Smooth muscle cell (in vitro differentiated cells): ENCODE measurements around the gene TRIM69. TPM values are rescaled to one million over a fixed set of nuclear protein-coding genes. Genes with fewer than 3 reads are reported as not detected.
"Not testable (repeated sequence)": the region's sequence is repeated elsewhere in the genome, so short reads cannot be mapped to it uniquely, and the experiment has no call there.

Source experiments
- DNase-seq: peaks from one replicate; lab custom pipeline; 2025; ENCODE audit not compliant: unreplicated experiment; lab: John Stamatoyannopoulos, UW
- H2AFZ ChIP-seq: fragments of 200-600 bp; sonication (generic); 2 replicates; pipeline ENCODE4 v1.6.0; 2016; ENCODE audit warnings: antibody characterized with exemption, low read depth, mild to moderate bottlenecking
- H3F3A ChIP-seq: fragments of 200-600 bp; sonication (generic); 2 replicates; pipeline ENCODE4 v1.6.0; 2017; ENCODE audit warnings: antibody characterized with exemption, low read depth
- H3K27ac ChIP-seq: fragments of 200-600 bp; sonication (generic); 2 replicates; pipeline ENCODE4 v1.5.1; 2016; ENCODE audit warnings: low read depth, mild to moderate bottlenecking
- H3K27me3 ChIP-seq: fragments of 200-600 bp; sonication (generic); 2 replicates; pipeline ENCODE4 v1.6.1; 2016; ENCODE audit warnings: low read depth, mild to moderate bottlenecking
- H3K36me3 ChIP-seq: fragments of 200-600 bp; sonication (generic); 2 replicates; pipeline ENCODE4 v1.5.1; 2016; ENCODE audit warnings: low read depth
- H3K4me1 ChIP-seq: fragments of 200-600 bp; sonication (generic); 2 replicates; pipeline ENCODE4 v1.5.1; 2016; ENCODE audit warnings: low read depth
- H3K4me2 ChIP-seq: fragments of 200-600 bp; sonication (generic); 2 replicates; pipeline ENCODE4 v1.6.0; 2016; ENCODE audit warnings: mild to moderate bottlenecking
- H3K4me3 ChIP-seq: fragments of 200-600 bp; sonication (generic); 2 replicates; pipeline ENCODE4 v1.5.1; 2016; ENCODE audit warnings: mild to moderate bottlenecking
- H3K79me2 ChIP-seq: fragments of 200-600 bp; sonication (generic); 2 replicates; pipeline ENCODE4 v1.6.0; 2016; ENCODE audit warnings: low read depth, mild to moderate bottlenecking
- H3K9ac ChIP-seq: fragments of 200-600 bp; sonication (generic); 2 replicates; pipeline ENCODE4 v1.6.0; 2016; ENCODE audit warnings: low read depth
- H3K9me3 ChIP-seq: fragments of 200-600 bp; sonication (generic); replicated peaks from 2 replicates; pipeline ENCODE4 v1.5.1; 2016; ENCODE audit warnings: low read depth
- H4K20me1 ChIP-seq: fragments of 200-600 bp; sonication (generic); 2 replicates; pipeline ENCODE4 v1.6.0; 2016; ENCODE audit warnings: low read depth
- WGBS: methylation state at CpG from one replicate; pipeline ENCODE4 v1.1.7; 2016; ENCODE audit warnings: low lambda C conversion rate; 5-methylcytosine and 5-hydroxymethylcytosine counted together
- polyA plus RNA-seq: library from polyadenylated mRNA; unstranded; fragments of >200 nt; fragmentation: Nextera tagmentation; extraction: Ambion mirVana; gene quantifications from 2 replicates; pipeline ENCODE4 v1.2.1, GENCODE V29; 2016
- total RNA-seq: library from RNA; depleted of rRNA; stranded (reverse); fragments of >200 nt; gene quantifications from 2 replicates; pipeline ENCODE4 v1.2.3, GENCODE V29; 2014
- TF ChIP-seq, protein P1 (sequence below): fragments of 200-600 bp; sonication (generic); IDR thresholded peaks from 2 replicates; pipeline ENCODE4 v1.5.1; 2017; ENCODE audit warnings: borderline replicate concordance, mild to moderate bottlenecking, antibody characterized with exemption; ENCODE audit not compliant: insufficient read depth, poor library complexity, severe bottlenecking

TRIM69 gene
- total and polyA plus RNA-seq, 2 experiments from 2014 or later = 4.2 to 4.8 TPM

DNA sequence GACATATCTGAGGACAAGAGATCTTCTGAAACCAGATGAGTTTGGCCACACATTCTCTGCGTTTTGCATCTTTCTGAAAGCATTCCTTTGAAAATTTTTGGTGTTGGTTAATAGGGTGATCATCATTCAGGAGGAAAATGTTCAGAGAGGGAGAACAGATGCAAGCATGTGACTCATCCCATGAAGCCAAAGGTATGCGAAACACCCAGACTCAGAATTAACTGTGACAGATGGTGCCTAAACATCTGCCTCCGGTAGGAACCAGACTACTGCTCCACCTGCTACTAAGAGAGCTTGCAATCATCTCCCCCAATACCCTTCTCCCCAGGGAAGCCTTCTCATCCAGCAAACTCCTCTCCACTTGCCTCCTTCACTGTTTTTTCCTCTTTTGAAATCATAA lies 46.2 kb downstream of the TRIM69 start:
- no peaks in the 10 kb centered on the region for H3K36me3 ChIP-seq
- TF ChIP-seq, protein P1, sequence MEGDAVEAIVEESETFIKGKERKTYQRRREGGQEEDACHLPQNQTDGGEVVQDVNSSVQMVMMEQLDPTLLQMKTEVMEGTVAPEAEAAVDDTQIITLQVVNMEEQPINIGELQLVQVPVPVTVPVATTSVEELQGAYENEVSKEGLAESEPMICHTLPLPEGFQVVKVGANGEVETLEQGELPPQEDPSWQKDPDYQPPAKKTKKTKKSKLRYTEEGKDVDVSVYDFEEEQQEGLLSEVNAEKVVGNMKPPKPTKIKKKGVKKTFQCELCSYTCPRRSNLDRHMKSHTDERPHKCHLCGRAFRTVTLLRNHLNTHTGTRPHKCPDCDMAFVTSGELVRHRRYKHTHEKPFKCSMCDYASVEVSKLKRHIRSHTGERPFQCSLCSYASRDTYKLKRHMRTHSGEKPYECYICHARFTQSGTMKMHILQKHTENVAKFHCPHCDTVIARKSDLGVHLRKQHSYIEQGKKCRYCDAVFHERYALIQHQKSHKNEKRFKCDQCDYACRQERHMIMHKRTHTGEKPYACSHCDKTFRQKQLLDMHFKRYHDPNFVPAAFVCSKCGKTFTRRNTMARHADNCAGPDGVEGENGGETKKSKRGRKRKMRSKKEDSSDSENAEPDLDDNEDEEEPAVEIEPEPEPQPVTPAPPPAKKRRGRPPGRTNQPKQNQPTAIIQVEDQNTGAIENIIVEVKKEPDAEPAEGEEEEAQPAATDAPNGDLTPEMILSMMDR = no peak
- DNase-seq = no peak
- H3K27me3 ChIP-seq = no peaks in the 10 kb centered on the region
- no peaks in the 10 kb centered on the region for H3F3A ChIP-seq
- H2AFZ ChIP-seq = no peak overlapping the region
- no peaks in the 10 kb centered on the region for H4K20me1 ChIP-seq
- 72% methylated on average over 3 of the region's 3 CpGs for WGBS
- H3K79me2 ChIP-seq = no peaks in the 10 kb centered on the region
- no peak overlapping the region for H3K4me3 ChIP-seq
- no peak overlapping the region for H3K27ac ChIP-seq
- no peak overlapping the region for H3K4me2 ChIP-seq
- H3K9ac ChIP-seq = no peak overlapping the region
- H3K4me1 ChIP-seq = no peaks in the 10 kb centered on the region
- H3K9me3 ChIP-seq = no peaks in the 10 kb centered on the region

DNA sequence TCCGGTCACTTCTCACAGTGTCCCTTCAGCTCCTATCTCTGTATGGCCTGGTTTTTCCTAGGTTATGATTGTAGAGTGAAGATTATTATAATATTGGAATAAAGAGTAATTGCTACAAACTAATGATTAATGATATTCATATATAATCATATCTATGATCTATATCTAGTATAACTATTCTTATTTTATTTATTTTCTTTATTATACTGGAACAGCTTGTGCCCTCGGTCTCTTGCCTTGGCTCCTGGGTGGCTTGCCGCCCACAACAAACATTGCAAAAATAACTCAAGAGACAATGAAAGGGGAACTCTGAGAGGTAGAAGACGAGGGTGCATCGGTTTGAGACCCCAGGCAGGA lies 48.6 kb downstream of the TRIM69 start:
- Histone ChIP-seq H3K9ac (peak overlapping the region; percentile 97), H3K4me3 (peak overlapping the region; percentile 95)
- H3K4me1 ChIP-seq, H3K36me3 ChIP-seq, H3F3A ChIP-seq, H4K20me1 ChIP-seq, H3K27ac ChIP-seq, H3K4me2 ChIP-seq, DNase-seq, H2AFZ ChIP-seq, H3K27me3 ChIP-seq, H3K9me3 ChIP-seq, H3K79me2 ChIP-seq: not testable (repeated sequence)
- 69% methylated on average over 5 of the region's 5 CpGs for WGBS

DNA sequence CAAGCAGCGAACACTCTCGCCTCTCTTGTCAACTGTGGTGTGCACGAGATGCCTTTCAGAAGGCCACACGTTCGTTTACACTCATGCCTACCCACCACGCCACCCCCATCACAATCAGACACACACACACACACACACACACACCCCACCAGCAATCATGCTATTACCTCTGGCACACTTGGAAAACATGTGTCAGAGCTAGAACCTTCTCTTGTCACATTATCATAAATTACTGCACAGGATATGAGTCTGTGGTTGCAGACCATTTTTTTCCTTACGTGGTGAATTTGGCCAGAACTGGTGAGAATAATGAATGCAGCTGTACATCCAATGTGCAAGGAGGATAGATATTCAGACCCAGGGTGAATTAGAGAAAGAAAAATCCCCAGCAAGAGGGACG lies 52.4 kb downstream of the TRIM69 start:
- no peaks in the 10 kb centered on the region for H3K79me2 ChIP-seq
- H3K27ac ChIP-seq = no peak overlapping the region
- no peaks in the 10 kb centered on the region for H3K4me1 ChIP-seq
- no peaks in the 10 kb centered on the region for H3F3A ChIP-seq
- no peak overlapping the region for H3K4me3 ChIP-seq
- WGBS = 59% methylated on average over 8 of the region's 8 CpGs
- no peaks in the 10 kb centered on the region for H3K9me3 ChIP-seq
- H3K9ac ChIP-seq = no peak overlapping the region
- H2AFZ ChIP-seq = no peak overlapping the region
- TF ChIP-seq, protein P1 = no peak
- H3K4me2 ChIP-seq = no peak overlapping the region
- H4K20me1 ChIP-seq = no peaks in the 10 kb centered on the region
- DNase-seq = no peak
- no peaks in the 10 kb centered on the region for H3K27me3 ChIP-seq
- H3K36me3 ChIP-seq = no peaks in the 10 kb centered on the region

DNA sequence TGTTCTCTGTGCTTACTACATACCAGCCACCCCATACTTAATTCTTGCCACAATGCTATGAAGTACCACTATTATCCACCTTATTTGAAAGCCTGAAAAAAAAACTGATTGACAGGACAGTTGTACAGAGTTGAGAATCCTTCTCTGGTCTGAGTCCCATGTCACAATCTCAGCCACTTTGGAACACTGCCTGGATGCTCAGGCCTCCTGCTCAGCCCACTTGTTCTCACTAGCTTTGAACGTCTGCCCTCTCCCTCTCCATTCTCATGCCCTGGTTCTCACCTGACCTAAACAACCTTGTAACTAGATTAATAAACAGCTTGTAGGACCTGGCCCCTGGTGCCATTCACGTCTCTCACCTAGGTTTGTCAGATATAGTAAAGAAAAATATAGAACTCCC lies 53.9 kb downstream of the TRIM69 start:
- H4K20me1 ChIP-seq = no peaks in the 10 kb centered on the region
- WGBS = 76% methylated on average over 2 of the region's 2 CpGs
- H2AFZ ChIP-seq = no peak overlapping the region
- H3K27me3 ChIP-seq = no peaks in the 10 kb centered on the region
- H3K9ac ChIP-seq = no peak overlapping the region
- H3K79me2 ChIP-seq = no peaks in the 10 kb centered on the region
- H3K36me3 ChIP-seq = no peaks in the 10 kb centered on the region
- H3K4me2 ChIP-seq = no peak overlapping the region
- no peak overlapping the region for H3K27ac ChIP-seq
- no peaks in the 10 kb centered on the region for H3K9me3 ChIP-seq
- H3K4me1 ChIP-seq = no peaks in the 10 kb centered on the region
- TF ChIP-seq, protein P1 = no peak
- DNase-seq = no peak
- H3F3A ChIP-seq = no peaks in the 10 kb centered on the region
- no peak overlapping the region for H3K4me3 ChIP-seq
